AG10803 (cell line): ENCODE results near the gene DMBX1.

Source experiments
- DNase-seq: peaks from one replicate; pipeline ENCODE4 v3.0.0; 2010; ENCODE audit warnings: low read depth
- H3K4me3 ChIP-seq: 2 replicates; pipeline ENCODE4 v1.5.1; 2011; ENCODE audit warnings: mild to moderate bottlenecking, low read length, control low read depth
- CTCF ChIP-seq: conservative IDR thresholded peaks from 2 replicates; pipeline ENCODE4 v1.5.1; 2011; ENCODE audit warnings: mild to moderate bottlenecking, low read length, control low read depth, inconsistent platforms

The DMBX1 gene

GRCh38 chr1:46484783-46485490, 4.7 kb upstream of the DMBX1 start:
- no peak for DNase-seq
- no peak for TF ChIP-seq CTCF

GRCh38 chr1:46485564-46486431, 3.8 kb upstream of the DMBX1 start:
- H3K4me3 ChIP-seq: no peak overlapping the region
- no peak for DNase-seq
- TF ChIP-seq CTCF: no peak

More at GRCh38 chr1:46484783-46485490, 4.7 kb upstream of the DMBX1 start:
- no peak overlapping the region for H3K4me3 ChIP-seq

- no peak for TF ChIP-seq CTCF
- no peak overlapping the region for H3K4me3 ChIP-seq
- no peak for DNase-seq
Measured at GRCh38 chr1:46486432-46487015, 3.1 kb upstream of the DMBX1 start.

- DNase-seq: no peak
- no peak overlapping the region for H3K4me3 ChIP-seq
Measured at GRCh38 chr1:46487818-46488218, 1.8 kb upstream of the DMBX1 start.

GRCh38 chr1:46488343-46489168, 1.1 kb upstream of the DMBX1 start:
- no peak for TF ChIP-seq CTCF
- H3K4me3 ChIP-seq: no peak overlapping the region
- peak; percentile 33 for DNase-seq

More at GRCh38 chr1:46487818-46488218, 1.8 kb upstream of the DMBX1 start:
- peak; percentile 30; the same call in 1 of the 2 replicates for TF ChIP-seq CTCF

GRCh38 chr1:46489169-46489637, 433 bp upstream of the DMBX1 start:
- no peak for DNase-seq
- H3K4me3 ChIP-seq: no peak overlapping the region
- TF ChIP-seq CTCF: no peak
